MG63 (cell line): ENCODE data around the gene ADGRB3. TPM values are rescaled to one million over a fixed set of nuclear protein-coding genes. Genes with fewer than 3 reads are reported as not detected.

Experiments
- DNase-seq: peaks from one replicate; pipeline ENCODE4 v3.0.0-alpha.2; 2020
- H3K27me3 ChIP-seq: fragments of 250-450 bp; sonication (Bioruptor Pico); 2 replicates; pipeline ENCODE4 v1.5.1; 2020; ENCODE audit warnings: mild to moderate bottlenecking, moderate library complexity
- H3K36me3 ChIP-seq: fragments of 250-450 bp; sonication (Bioruptor Pico); 2 replicates; pipeline ENCODE4 v1.5.1; 2020; ENCODE audit warnings: mild to moderate bottlenecking, moderate library complexity
- H3K4me3 ChIP-seq: fragments of 250-450 bp; sonication (Bioruptor Pico); 2 replicates; pipeline ENCODE4 v1.5.1; 2020; ENCODE audit warnings: mild to moderate bottlenecking, moderate library complexity
- H3K9me3 ChIP-seq: fragments of 250-450 bp; sonication (Bioruptor Pico); 2 replicates; pipeline ENCODE4 v1.5.1; 2020; ENCODE audit warnings: mild to moderate bottlenecking, moderate library complexity
- total RNA-seq: library from RNA; depleted of rRNA; stranded (reverse); fragments of >200 nt; shearing (Covaris generic); gene quantifications from 2 replicates; pipeline ENCODE4 v1.2.3, GENCODE V29; 2014; ENCODE audit warnings: low replicate concordance

ADGRB3 gene
- total RNA-seq, 1 experiment from 2014 or later, result not detected

- Histone ChIP-seq H3K36me3 (no peaks in the 10 kb centered on the region), H3K9me3 (no peaks in the 10 kb centered on the region), H3K4me3 (no peak overlapping the region), H3K27me3 (no peaks in the 10 kb centered on the region)
- DNase-seq, result no peak
These were observed 426.0 kb downstream of the ADGRB3 start for GRCh38 chr6:69061066-69061465.

GRCh38 chr6:69063401-69063800 is 428.3 kb downstream of the ADGRB3 start:
- Histone ChIP-seq H3K9me3 (no peaks in the 10 kb centered on the region), H3K36me3 (no peaks in the 10 kb centered on the region), H3K4me3 (no peak overlapping the region)

GRCh38 chr6:69064226-69064625 is 429.1 kb downstream of the ADGRB3 start:
- Histone ChIP-seq H3K27me3 (no peaks in the 10 kb centered on the region), H3K4me3 (no peak overlapping the region), H3K36me3 (no peaks in the 10 kb centered on the region), H3K9me3 (no peaks in the 10 kb centered on the region)
- no peak for DNase-seq

More at GRCh38 chr6:69063401-69063800, 428.3 kb downstream of the ADGRB3 start:
- H3K27me3 ChIP-seq, result no peaks in the 10 kb centered on the region
- no peak for DNase-seq

- DNase-seq, result no peak
- H3K36me3 ChIP-seq, result no peaks in the 10 kb centered on the region
- H3K4me3 ChIP-seq, result no peak overlapping the region
- no peaks in the 10 kb centered on the region for H3K9me3 ChIP-seq
- no peaks in the 10 kb centered on the region for H3K27me3 ChIP-seq
These were observed 434.8 kb downstream of the ADGRB3 start for GRCh38 chr6:69069881-69070280.

- Histone ChIP-seq H3K36me3 (no peaks in the 10 kb centered on the region), H3K27me3 (no peaks in the 10 kb centered on the region), H3K9me3 (no peaks in the 10 kb centered on the region), H3K4me3 (no peak overlapping the region)
- no peak for DNase-seq
These were observed 437.7 kb downstream of the ADGRB3 start for GRCh38 chr6:69072796-69073195.

DNA sequence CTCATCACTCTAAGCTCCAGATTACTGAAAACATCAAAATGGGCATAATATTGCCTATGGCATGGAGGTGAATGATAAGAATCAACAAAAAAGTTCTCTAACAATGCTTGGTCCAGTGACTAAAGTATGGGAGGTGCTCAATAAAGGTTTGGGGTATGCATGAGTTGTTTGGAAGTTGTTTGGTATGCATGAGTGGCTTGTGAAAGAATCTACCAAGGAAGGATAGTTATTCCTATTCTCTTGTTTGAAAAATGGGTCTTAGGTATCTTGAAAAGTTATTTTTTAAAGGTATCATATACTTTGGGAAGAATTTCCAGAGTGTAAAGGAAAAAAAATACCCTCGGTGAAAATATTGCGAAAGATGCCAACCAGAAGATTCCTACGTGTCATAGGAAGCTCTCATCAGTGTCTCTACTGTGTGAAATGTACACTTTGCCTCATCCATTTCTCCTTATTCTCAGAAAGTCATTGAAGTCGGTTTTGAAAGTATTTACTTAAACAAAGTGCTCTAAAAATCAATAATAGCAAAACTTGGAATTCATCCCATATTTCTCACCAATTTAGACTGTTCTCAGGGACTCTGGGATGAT is 449.8 kb downstream of the ADGRB3 start:
- Histone ChIP-seq H3K4me3 (no peak overlapping the region), H3K27me3 (no peaks in the 10 kb centered on the region), H3K36me3 (no peaks in the 10 kb centered on the region), H3K9me3 (no peaks in the 10 kb centered on the region)
- DNase-seq, result no peak

DNA sequence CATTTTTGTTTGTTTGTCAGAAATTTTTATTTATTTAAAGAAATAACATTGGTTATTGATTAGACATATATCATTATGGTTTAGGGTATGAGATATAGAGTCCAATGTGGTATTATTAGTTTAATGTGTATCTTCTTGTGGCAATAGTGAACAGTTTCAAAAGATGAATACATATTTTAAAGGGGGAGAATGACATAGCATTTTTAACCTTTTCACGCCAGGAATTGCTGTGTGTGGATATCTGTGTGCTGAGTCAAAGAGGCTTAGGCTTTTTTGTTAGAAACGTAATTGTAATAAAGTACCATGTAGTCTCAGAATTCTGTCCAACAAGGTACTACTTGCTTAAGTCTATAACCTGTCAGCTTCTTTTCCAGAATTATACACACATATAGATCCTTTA is 451.6 kb downstream of the ADGRB3 start:
- H3K27me3 ChIP-seq, result no peaks in the 10 kb centered on the region
- no peaks in the 10 kb centered on the region for H3K9me3 ChIP-seq
- no peak overlapping the region for H3K4me3 ChIP-seq
- no peak for DNase-seq
- no peaks in the 10 kb centered on the region for H3K36me3 ChIP-seq

DNA sequence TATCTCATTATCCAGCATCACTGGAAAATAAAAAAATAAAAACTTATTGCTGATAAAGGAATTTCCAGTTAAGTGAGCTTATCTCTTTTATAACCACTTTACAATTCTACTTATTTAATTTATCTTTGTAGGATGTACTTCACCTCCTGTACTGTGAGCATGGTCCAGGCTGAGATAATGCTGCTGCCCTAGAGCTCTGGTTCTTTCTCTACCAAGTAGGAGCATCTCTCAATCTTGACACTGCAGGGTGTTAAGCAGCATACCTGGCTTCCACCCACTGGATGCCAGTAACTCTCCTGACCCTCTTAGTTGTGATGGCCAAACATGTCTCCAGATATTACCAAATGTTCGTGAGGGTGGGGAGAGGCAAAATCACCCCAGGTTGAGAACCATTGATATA is 454.5 kb downstream of the ADGRB3 start:
- H3K4me3 ChIP-seq, result no peak overlapping the region

GRCh38 chr6:69090132-69090531 is 455.1 kb downstream of the ADGRB3 start:
- Histone ChIP-seq H3K9me3 (no peaks in the 10 kb centered on the region), H3K36me3 (no peaks in the 10 kb centered on the region), H3K4me3 (no peak overlapping the region), H3K27me3 (no peaks in the 10 kb centered on the region)
- peak; percentile 16 for DNase-seq

More for the DNA sequence above, 454.5 kb downstream of the ADGRB3 start:
- no peak for DNase-seq
- Histone ChIP-seq H3K9me3 (no peaks in the 10 kb centered on the region), H3K27me3 (no peaks in the 10 kb centered on the region), H3K36me3 (no peaks in the 10 kb centered on the region)

DNA sequence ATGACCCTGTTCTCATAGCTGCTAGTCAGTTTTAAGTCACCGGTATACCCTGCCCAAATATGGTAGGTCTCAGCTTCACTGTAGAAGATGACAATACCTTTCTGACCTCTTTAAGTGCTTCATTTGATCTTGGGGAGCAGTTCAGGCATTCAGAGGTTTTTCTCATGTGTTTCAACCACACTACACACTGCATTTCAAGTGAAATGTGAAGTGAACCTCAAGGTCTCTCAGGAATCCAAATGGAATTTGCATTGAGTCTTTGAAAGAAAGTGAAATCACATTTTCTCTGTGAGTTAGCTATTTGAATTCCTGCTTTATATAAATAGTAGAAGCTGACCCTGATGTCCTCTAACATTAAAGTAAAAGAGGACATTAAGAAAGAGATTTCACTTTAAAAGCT is 461.6 kb downstream of the ADGRB3 start:
- Histone ChIP-seq H3K9me3 (no peaks in the 10 kb centered on the region), H3K36me3 (no peaks in the 10 kb centered on the region), H3K4me3 (no peak overlapping the region), H3K27me3 (no peaks in the 10 kb centered on the region)
- DNase-seq, result no peak

GRCh38 chr6:69097948-69098347 is 462.9 kb downstream of the ADGRB3 start:
- Histone ChIP-seq H3K36me3 (no peaks in the 10 kb centered on the region), H3K27me3 (no peaks in the 10 kb centered on the region), H3K9me3 (no peaks in the 10 kb centered on the region), H3K4me3 (no peak overlapping the region)
- no peak for DNase-seq

DNA sequence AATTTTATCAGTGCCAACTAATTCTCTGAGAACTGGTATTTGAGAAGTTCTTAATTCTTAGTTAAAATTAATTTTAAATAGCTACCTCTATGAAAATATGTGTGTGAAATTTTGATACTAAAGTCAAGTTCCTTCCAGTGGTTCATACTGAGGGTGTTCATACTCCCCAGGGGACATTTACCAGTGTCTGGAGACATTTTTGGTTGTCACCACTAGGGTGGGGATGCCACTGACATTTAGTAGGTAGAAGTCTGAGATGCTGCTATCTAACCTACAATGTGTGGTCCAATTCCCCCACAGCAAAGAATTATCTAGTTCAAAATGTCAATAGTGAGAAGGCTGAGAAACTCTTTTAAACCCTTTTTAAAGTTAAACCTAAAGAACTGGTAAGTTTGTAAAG is 463.8 kb downstream of the ADGRB3 start:
- Histone ChIP-seq H3K36me3 (no peaks in the 10 kb centered on the region), H3K9me3 (no peaks in the 10 kb centered on the region)

GRCh38 chr6:69100772-69101171 is 465.7 kb downstream of the ADGRB3 start:
- Histone ChIP-seq H3K36me3 (no peaks in the 10 kb centered on the region), H3K9me3 (no peaks in the 10 kb centered on the region), H3K27me3 (no peaks in the 10 kb centered on the region), H3K4me3 (no peak overlapping the region)
- DNase-seq, result no peak

More for the DNA sequence above, 463.8 kb downstream of the ADGRB3 start:
- Histone ChIP-seq H3K4me3 (no peak overlapping the region), H3K27me3 (no peaks in the 10 kb centered on the region)
- DNase-seq, result no peak

GRCh38 chr6:69102416-69102815 is 467.3 kb downstream of the ADGRB3 start:
- no peak for DNase-seq
- no peaks in the 10 kb centered on the region for H3K9me3 ChIP-seq

GRCh38 chr6:69105288-69105687 is 470.2 kb downstream of the ADGRB3 start:
- no peak for DNase-seq

More at GRCh38 chr6:69102416-69102815, 467.3 kb downstream of the ADGRB3 start:
- H3K4me3 ChIP-seq, result no peak overlapping the region
- no peaks in the 10 kb centered on the region for H3K36me3 ChIP-seq
- no peaks in the 10 kb centered on the region for H3K27me3 ChIP-seq

DNA sequence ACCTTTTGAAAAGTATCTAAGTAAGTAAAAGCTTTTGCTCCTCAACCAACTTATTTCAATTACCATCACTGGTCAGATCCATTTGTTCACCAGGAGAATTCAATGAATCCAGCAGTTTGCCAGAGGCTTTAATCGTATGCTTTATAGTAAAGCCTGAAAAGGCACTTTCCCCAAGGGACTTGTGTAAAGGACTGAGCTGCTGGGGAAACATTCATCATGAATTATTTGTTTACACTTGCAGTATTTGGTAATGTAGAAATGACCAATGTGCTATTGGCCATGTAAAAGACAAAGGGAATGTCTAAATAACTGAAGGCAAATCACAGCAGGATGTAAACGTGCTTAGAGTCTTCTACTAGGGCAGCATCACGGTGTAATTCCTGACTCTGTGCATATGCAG is 471.4 kb downstream of the ADGRB3 start:
- no peaks in the 10 kb centered on the region for H3K36me3 ChIP-seq
- DNase-seq, result no peak
- H3K4me3 ChIP-seq, result no peak overlapping the region
- no peaks in the 10 kb centered on the region for H3K9me3 ChIP-seq
- H3K27me3 ChIP-seq, result no peaks in the 10 kb centered on the region

More at GRCh38 chr6:69105288-69105687, 470.2 kb downstream of the ADGRB3 start:
- Histone ChIP-seq H3K27me3 (no peaks in the 10 kb centered on the region), H3K9me3 (no peaks in the 10 kb centered on the region), H3K4me3 (no peak overlapping the region), H3K36me3 (no peaks in the 10 kb centered on the region)

DNA sequence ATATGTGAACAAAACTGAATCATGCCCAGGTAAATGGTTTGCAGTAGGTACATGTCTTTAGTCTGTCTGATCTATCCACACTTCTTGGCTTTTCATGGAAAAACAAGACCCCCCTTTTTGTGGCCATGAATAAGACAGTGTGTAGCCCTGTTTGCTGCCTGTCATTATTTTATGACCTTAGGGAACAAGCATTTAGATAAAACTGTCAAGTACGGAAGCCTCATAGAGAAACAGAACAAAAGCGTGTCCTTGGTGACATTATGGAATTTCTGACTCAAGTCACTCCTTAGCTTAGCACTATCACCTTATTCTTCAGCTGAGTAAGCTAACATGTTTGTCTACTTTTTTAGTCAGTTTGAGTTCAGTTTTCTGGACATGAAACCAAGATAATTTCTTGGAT is 476.2 kb downstream of the ADGRB3 start:
- no peak overlapping the region for H3K4me3 ChIP-seq
- H3K36me3 ChIP-seq, result no peaks in the 10 kb centered on the region
- no peak for DNase-seq
- H3K27me3 ChIP-seq, result no peaks in the 10 kb centered on the region
- no peaks in the 10 kb centered on the region for H3K9me3 ChIP-seq

DNA sequence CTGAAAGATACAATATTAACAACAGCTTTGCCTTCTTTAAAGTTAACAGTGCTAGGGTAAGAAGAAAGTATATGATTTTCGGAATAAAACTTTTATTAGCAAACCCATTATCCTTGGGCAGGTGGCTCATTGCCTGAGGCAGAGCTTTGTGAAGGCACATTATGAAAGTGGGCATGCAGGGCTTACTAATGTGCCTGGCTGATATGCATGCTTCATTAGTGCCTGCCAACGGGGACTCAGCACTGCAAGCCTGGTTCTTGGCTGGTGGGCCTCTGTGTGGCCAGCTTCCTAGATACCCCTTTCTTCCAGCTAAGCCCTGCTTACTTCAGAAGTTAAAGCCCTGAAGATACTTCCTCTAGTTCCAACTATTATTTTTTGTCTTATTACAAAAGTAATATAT is 481.6 kb downstream of the ADGRB3 start:
- H3K36me3 ChIP-seq, result no peaks in the 10 kb centered on the region
- no peaks in the 10 kb centered on the region for H3K27me3 ChIP-seq
- no peak overlapping the region for H3K4me3 ChIP-seq
- no peak for DNase-seq
- H3K9me3 ChIP-seq, result no peaks in the 10 kb centered on the region
